Rectal smooth muscle tissue (tissue), 1 donor: ENCODE measurements around the gene RPRD2.

Source experiments
- H3K27ac ChIP-seq: one replicate; pipeline ENCODE4 v1.7.0; 2013; ENCODE audit warnings: low read depth, low read length, inconsistent platforms
- H3K27me3 ChIP-seq: one replicate; pipeline ENCODE4 v1.7.0; 2013; ENCODE audit warnings: low read length; ENCODE audit not compliant: control insufficient read depth, insufficient read depth
- H3K36me3 ChIP-seq: one replicate; pipeline ENCODE4 v1.7.0; 2013; ENCODE audit warnings: low read length; ENCODE audit not compliant: control insufficient read depth, insufficient read depth
- H3K4me1 ChIP-seq: one replicate; pipeline ENCODE4 v1.7.0; 2013; ENCODE audit warnings: low read length; ENCODE audit not compliant: control insufficient read depth, insufficient read depth
- H3K4me3 ChIP-seq: one replicate; pipeline ENCODE4 v1.7.0; 2013; ENCODE audit warnings: low read length
- H3K9ac ChIP-seq: one replicate; pipeline ENCODE4 v1.7.0; 2013; ENCODE audit warnings: low read length

Gene RPRD2

GRCh38 chr1:150429805-150430204 lies 65.9 kb downstream of the RPRD2 start:
- H3K9ac ChIP-seq, result no peak overlapping the region
- no peak overlapping the region for H3K4me3 ChIP-seq
- H3K27ac ChIP-seq, result no peak overlapping the region
- no peaks in the 10 kb centered on the region for H3K36me3 ChIP-seq
- H3K27me3 ChIP-seq, result no peaks in the 10 kb centered on the region
- H3K4me1 ChIP-seq, result no peaks in the 10 kb centered on the region

GRCh38 chr1:150441121-150441520 lies 77.2 kb downstream of the RPRD2 start:
- Histone ChIP-seq H3K27me3 (no peaks in the 10 kb centered on the region), H3K4me1 (no peaks in the 10 kb centered on the region), H3K36me3 (peaks cover 7% of the 10 kb centered on the region), H3K9ac (no peak overlapping the region), H3K27ac (no peak overlapping the region), H3K4me3 (no peak overlapping the region)

GRCh38 chr1:150444232-150444631 lies 80.3 kb downstream of the RPRD2 start:
- H3K27me3 ChIP-seq, result no peaks in the 10 kb centered on the region
- H3K27ac ChIP-seq, result no peak overlapping the region
- H3K9ac ChIP-seq, result no peak overlapping the region
- peaks cover 9% of the 10 kb centered on the region for H3K36me3 ChIP-seq
- H3K4me1 ChIP-seq, result no peaks in the 10 kb centered on the region
- H3K4me3 ChIP-seq, result no peak overlapping the region

GRCh38 chr1:150456146-150456647 lies 92.2 kb downstream of the RPRD2 start:
- no peak overlapping the region for H3K9ac ChIP-seq
- H3K27me3 ChIP-seq, result no peaks in the 10 kb centered on the region
- H3K4me3 ChIP-seq, result no peak overlapping the region
- no peak overlapping the region for H3K27ac ChIP-seq
- H3K4me1 ChIP-seq, result no peaks in the 10 kb centered on the region
- peaks cover 7% of the 10 kb centered on the region for H3K36me3 ChIP-seq

GRCh38 chr1:150464422-150464826 lies 100.5 kb downstream of the RPRD2 start:
- no peak overlapping the region for H3K27ac ChIP-seq
- no peaks in the 10 kb centered on the region for H3K4me1 ChIP-seq
- no peaks in the 10 kb centered on the region for H3K27me3 ChIP-seq
- H3K4me3 ChIP-seq, result no peak overlapping the region
- no peak overlapping the region for H3K9ac ChIP-seq
- H3K36me3 ChIP-seq, result peaks cover 7% of the 10 kb centered on the region

- Histone ChIP-seq H3K9ac (no peak overlapping the region), H3K36me3 (peaks cover 23% of the 10 kb centered on the region), H3K27me3 (no peaks in the 10 kb centered on the region)
Observed at GRCh38 chr1:150466964-150467363, 103.0 kb downstream of the RPRD2 start.

GRCh38 chr1:150469291-150469690 lies 105.3 kb downstream of the RPRD2 start:
- no peak overlapping the region for H3K27ac ChIP-seq
- H3K36me3 ChIP-seq, result peaks cover 30% of the 10 kb centered on the region
- H3K4me3 ChIP-seq, result no peak overlapping the region
- H3K9ac ChIP-seq, result no peak overlapping the region
- no peaks in the 10 kb centered on the region for H3K4me1 ChIP-seq
- H3K27me3 ChIP-seq, result no peaks in the 10 kb centered on the region

More at GRCh38 chr1:150466964-150467363, 103.0 kb downstream of the RPRD2 start:
- Histone ChIP-seq H3K4me1 (no peaks in the 10 kb centered on the region), H3K4me3 (no peak overlapping the region), H3K27ac (no peak overlapping the region)

GRCh38 chr1:150472601-150473200 lies 108.8 kb downstream of the RPRD2 start:
- no peak overlapping the region for H3K27ac ChIP-seq
- no peaks in the 10 kb centered on the region for H3K27me3 ChIP-seq
- no peak overlapping the region for H3K9ac ChIP-seq
- H3K4me1 ChIP-seq, result no peaks in the 10 kb centered on the region
- H3K36me3 ChIP-seq, result peaks cover 23% of the 10 kb centered on the region
- H3K4me3 ChIP-seq, result no peak overlapping the region

- Histone ChIP-seq H3K36me3 (peaks cover 23% of the 10 kb centered on the region), H3K4me3 (no peak overlapping the region), H3K27me3 (no peaks in the 10 kb centered on the region), H3K27ac (no peak overlapping the region), H3K4me1 (no peaks in the 10 kb centered on the region), H3K9ac (no peak overlapping the region)
Observed at GRCh38 chr1:150473659-150474058, 109.7 kb downstream of the RPRD2 start.

GRCh38 chr1:150474869-150475268 lies 110.9 kb downstream of the RPRD2 start:
- H3K4me1 ChIP-seq, result no peaks in the 10 kb centered on the region
- H3K4me3 ChIP-seq, result no peak overlapping the region
- H3K27me3 ChIP-seq, result no peaks in the 10 kb centered on the region
- H3K9ac ChIP-seq, result no peak overlapping the region
- peaks cover 23% of the 10 kb centered on the region for H3K36me3 ChIP-seq
- H3K27ac ChIP-seq, result no peak overlapping the region

- Histone ChIP-seq H3K36me3 (peaks cover 9% of the 10 kb centered on the region), H3K4me1 (no peaks in the 10 kb centered on the region), H3K27ac (no peak overlapping the region), H3K9ac (no peak overlapping the region), H3K4me3 (no peak overlapping the region), H3K27me3 (no peaks in the 10 kb centered on the region)
Observed at GRCh38 chr1:150476754-150477153, 112.8 kb downstream of the RPRD2 start.

GRCh38 chr1:150477320-150477719 lies 113.4 kb downstream of the RPRD2 start:
- H3K27ac ChIP-seq, result no peak overlapping the region
- no peaks in the 10 kb centered on the region for H3K4me1 ChIP-seq
- H3K4me3 ChIP-seq, result no peak overlapping the region
- H3K36me3 ChIP-seq, result peaks cover 3% of the 10 kb centered on the region
- H3K27me3 ChIP-seq, result no peaks in the 10 kb centered on the region
- no peak overlapping the region for H3K9ac ChIP-seq

- no peaks in the 10 kb centered on the region for H3K36me3 ChIP-seq
- H3K27me3 ChIP-seq, result no peaks in the 10 kb centered on the region
- H3K27ac ChIP-seq, result no peak overlapping the region
- H3K4me1 ChIP-seq, result no peaks in the 10 kb centered on the region
- no peak overlapping the region for H3K4me3 ChIP-seq
- no peak overlapping the region for H3K9ac ChIP-seq
Observed at GRCh38 chr1:150477733-150478132, 113.8 kb downstream of the RPRD2 start.
